HEK293 (cell line): ENCODE results near the gene RPL7A.

ENCODE experiments used
- CTCF ChIA-PET: fragments of 350-600 bp; formaldehyde crosslinking; extraction: SDS; loops from one replicate; lab custom pipeline; 2021; ENCODE audit warnings: antibody characterized with exemption; lab: Yijun Ruan, JAX
- POLR2A ChIA-PET: fragments of 300-600 bp; formaldehyde crosslinking; extraction: SDS; loops from one replicate; lab custom pipeline; 2020; ENCODE audit warnings: antibody characterized with exemption, inconsistent platforms; lab: Yijun Ruan, JAX
- H3K27ac ChIP-seq: fragments of 200-500 bp; sonication (Bioruptor generic); 2 replicates; pipeline ENCODE4 v1.5.1; 2014; ENCODE audit warnings: low read depth, low read length, control low read depth, inconsistent platforms; ENCODE audit errors: extremely low read depth
- H3K36me3 ChIP-seq, 2 experiments: fragments of 200-500 bp in 1 of 2; sonication (Bioruptor generic) in 1 of 2; 1 replicate in 1 of 2; 2 replicates in 1 of 2; pipeline ENCODE4 v1.5.1; 2014 to 2017; ENCODE audit warnings: inconsistent platforms in 2 of 2, low read length in 2 of 2; ENCODE audit not compliant: control insufficient read depth in 2 of 2, insufficient read depth in 1 of 2
- H3K4me1 ChIP-seq: fragments of 200-500 bp; sonication (Bioruptor generic); 2 replicates; pipeline ENCODE4 v1.5.1; 2014; ENCODE audit warnings: mild to moderate bottlenecking, low read length, inconsistent platforms; ENCODE audit not compliant: control insufficient read depth, insufficient read depth
- H3K4me3 ChIP-seq: 2 replicates; pipeline ENCODE4 v1.5.1; 2011; ENCODE audit warnings: low read depth, mild to moderate bottlenecking, control low read depth, low read length, moderate library complexity
- H3K9me3 ChIP-seq: fragments of 200-500 bp; sonication (Bioruptor generic); 2 replicates; pipeline ENCODE4 v1.5.1; 2014; ENCODE audit warnings: low read depth, low read length, inconsistent platforms; ENCODE audit not compliant: control insufficient read depth, insufficient read depth
- BCL11A ChIP-seq: fragments of 450-650 bp; formaldehyde crosslinking; IDR thresholded peaks from 2 replicates; pipeline ENCODE4 v1.5.1; 2016; ENCODE audit warnings: low read depth, missing biosample characterization, missing genetic modification characterization
- ZIC2 ChIP-seq: fragments of 450-650 bp; formaldehyde crosslinking; IDR thresholded peaks from 2 replicates; pipeline ENCODE4 v1.5.1; 2016; ENCODE audit warnings: missing biosample characterization, missing genetic modification characterization
- ZNF19 ChIP-seq: fragments of 450-650 bp; formaldehyde crosslinking; IDR thresholded peaks from 2 replicates; pipeline ENCODE4; 2016; ENCODE audit warnings: missing biosample characterization, missing genetic modification characterization, low read depth
- ZNF248 ChIP-seq: fragments of 450-650 bp; formaldehyde crosslinking; IDR thresholded peaks from 2 replicates; pipeline ENCODE4 v1.5.1; 2017; ENCODE audit warnings: missing biosample characterization, missing genetic modification characterization
- ZNF311 ChIP-seq: fragments of 450-650 bp; formaldehyde crosslinking; IDR thresholded peaks from 2 replicates; pipeline ENCODE4 v1.5.1; 2017; ENCODE audit warnings: missing biosample characterization, missing genetic modification characterization, borderline replicate concordance
- ZNF350 ChIP-seq: fragments of 450-650 bp; formaldehyde crosslinking; IDR thresholded peaks from 2 replicates; pipeline ENCODE4 v1.5.0; 2017; ENCODE audit warnings: missing biosample characterization, mild to moderate bottlenecking, missing genetic modification characterization
- ZNF600 ChIP-seq: fragments of 450-650 bp; formaldehyde crosslinking; IDR thresholded peaks from 2 replicates; pipeline ENCODE4 v1.5.1; 2016; ENCODE audit warnings: missing biosample characterization, missing genetic modification characterization
- ZNF747 ChIP-seq: fragments of 450-650 bp; formaldehyde crosslinking; IDR thresholded peaks from 2 replicates; pipeline ENCODE4 v1.5.1; 2016; ENCODE audit warnings: missing biosample characterization, missing genetic modification characterization
- ZNF768 ChIP-seq: fragments of 450-650 bp; formaldehyde crosslinking; IDR thresholded peaks from 2 replicates; pipeline ENCODE4 v1.5.1; 2018; ENCODE audit warnings: missing biosample characterization, mild to moderate bottlenecking, missing genetic modification characterization
- ZNF791 ChIP-seq: fragments of 450-650 bp; formaldehyde crosslinking; IDR thresholded peaks from 2 replicates; pipeline ENCODE4 v1.5.1; 2016; ENCODE audit warnings: missing biosample characterization, missing genetic modification characterization
- TF ChIP-seq, protein P1 (sequence below): fragments of 450-650 bp; formaldehyde crosslinking; IDR thresholded peaks from 2 replicates; pipeline ENCODE4 v1.5.1; 2016; ENCODE audit warnings: missing biosample characterization, missing genetic modification characterization
- TF ChIP-seq, protein P2 (sequence below): fragments of 450-650 bp; formaldehyde crosslinking; IDR thresholded peaks from 2 replicates; pipeline ENCODE4 v1.5.1; 2016; ENCODE audit warnings: missing biosample characterization, missing genetic modification characterization, borderline replicate concordance
- TF ChIP-seq, protein P3 (sequence below): fragments of 450-650 bp; formaldehyde crosslinking; IDR thresholded peaks from 2 replicates; pipeline ENCODE4 v1.5.1; 2016; ENCODE audit warnings: missing biosample characterization, missing genetic modification characterization
- TF ChIP-seq, protein P4 (sequence below): fragments of 450-650 bp; formaldehyde crosslinking; IDR thresholded peaks from 2 replicates; pipeline ENCODE4 v1.5.1; 2016; ENCODE audit warnings: missing biosample characterization, missing genetic modification characterization
- TF ChIP-seq, protein P5 (sequence below): fragments of 450-650 bp; formaldehyde crosslinking; optimal IDR thresholded peaks from 2 replicates; pipeline ENCODE3; 2016; ENCODE audit warnings: missing biosample characterization, mild to moderate bottlenecking, missing genetic modification characterization
- TF ChIP-seq, protein P6 (sequence below): fragments of 450-650 bp; formaldehyde crosslinking; IDR thresholded peaks from 2 replicates; pipeline ENCODE4 v1.5.1; 2017; ENCODE audit warnings: missing biosample characterization, missing genetic modification characterization
- TF ChIP-seq, protein P7 (sequence below): fragments of 450-650 bp; formaldehyde crosslinking; IDR thresholded peaks from 2 replicates; pipeline ENCODE4 v1.5.1; 2017; ENCODE audit warnings: missing biosample characterization, missing genetic modification characterization

The RPL7A gene

DNA sequence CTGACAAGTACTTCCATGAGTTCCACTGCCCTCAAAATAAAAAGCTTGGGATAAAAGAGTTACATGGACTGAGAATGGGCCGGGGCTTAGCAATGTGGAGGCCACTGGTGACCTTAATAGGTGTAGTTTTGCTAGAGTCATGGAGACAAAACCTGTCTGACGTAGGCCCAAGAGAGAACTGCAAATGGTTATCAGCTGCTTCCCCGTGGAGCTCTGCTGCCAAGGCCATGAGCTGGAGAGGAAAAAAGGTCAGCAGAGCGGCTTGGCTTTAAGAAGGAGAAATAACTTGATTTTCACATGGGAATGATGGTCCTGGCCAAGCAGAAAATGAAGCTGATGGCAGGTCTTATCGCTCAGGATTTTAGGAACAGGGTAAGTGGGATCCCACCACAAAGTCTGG is 8.4 kb upstream of the RPL7A start (continued):
- TF ChIP-seq, protein P1, sequence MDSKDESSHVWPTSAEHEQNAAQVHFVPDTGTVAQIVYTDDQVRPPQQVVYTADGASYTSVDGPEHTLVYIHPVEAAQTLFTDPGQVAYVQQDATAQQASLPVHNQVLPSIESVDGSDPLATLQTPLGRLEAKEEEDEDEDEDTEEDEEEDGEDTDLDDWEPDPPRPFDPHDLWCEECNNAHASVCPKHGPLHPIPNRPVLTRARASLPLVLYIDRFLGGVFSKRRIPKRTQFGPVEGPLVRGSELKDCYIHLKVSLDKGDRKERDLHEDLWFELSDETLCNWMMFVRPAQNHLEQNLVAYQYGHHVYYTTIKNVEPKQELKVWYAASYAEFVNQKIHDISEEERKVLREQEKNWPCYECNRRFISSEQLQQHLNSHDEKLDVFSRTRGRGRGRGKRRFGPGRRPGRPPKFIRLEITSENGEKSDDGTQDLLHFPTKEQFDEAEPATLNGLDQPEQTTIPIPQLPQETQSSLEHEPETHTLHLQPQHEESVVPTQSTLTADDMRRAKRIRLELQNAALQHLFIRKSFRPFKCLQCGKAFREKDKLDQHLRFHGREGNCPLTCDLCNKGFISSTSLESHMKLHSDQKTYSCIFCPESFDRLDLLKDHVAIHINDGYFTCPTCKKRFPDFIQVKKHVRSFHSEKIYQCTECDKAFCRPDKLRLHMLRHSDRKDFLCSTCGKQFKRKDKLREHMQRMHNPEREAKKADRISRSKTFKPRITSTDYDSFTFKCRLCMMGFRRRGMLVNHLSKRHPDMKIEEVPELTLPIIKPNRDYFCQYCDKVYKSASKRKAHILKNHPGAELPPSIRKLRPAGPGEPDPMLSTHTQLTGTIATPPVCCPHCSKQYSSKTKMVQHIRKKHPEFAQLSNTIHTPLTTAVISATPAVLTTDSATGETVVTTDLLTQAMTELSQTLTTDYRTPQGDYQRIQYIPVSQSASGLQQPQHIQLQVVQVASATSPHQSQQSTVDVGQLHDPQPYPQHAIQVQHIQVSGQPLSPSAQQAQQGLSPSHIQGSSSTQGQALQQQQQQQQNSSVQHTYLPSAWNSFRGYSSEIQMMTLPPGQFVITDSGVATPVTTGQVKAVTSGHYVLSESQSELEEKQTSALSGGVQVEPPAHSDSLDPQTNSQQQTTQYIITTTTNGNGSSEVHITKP (tag by site-specific recombination) = no peak
- TF ChIP-seq ZIC2 (tag by site-specific recombination) (no peak), ZNF248 (tag by site-specific recombination) (no peak), ZNF350 (no peak), ZNF19 (tag by site-specific recombination) (no peak)
- TF ChIP-seq, protein P2, sequence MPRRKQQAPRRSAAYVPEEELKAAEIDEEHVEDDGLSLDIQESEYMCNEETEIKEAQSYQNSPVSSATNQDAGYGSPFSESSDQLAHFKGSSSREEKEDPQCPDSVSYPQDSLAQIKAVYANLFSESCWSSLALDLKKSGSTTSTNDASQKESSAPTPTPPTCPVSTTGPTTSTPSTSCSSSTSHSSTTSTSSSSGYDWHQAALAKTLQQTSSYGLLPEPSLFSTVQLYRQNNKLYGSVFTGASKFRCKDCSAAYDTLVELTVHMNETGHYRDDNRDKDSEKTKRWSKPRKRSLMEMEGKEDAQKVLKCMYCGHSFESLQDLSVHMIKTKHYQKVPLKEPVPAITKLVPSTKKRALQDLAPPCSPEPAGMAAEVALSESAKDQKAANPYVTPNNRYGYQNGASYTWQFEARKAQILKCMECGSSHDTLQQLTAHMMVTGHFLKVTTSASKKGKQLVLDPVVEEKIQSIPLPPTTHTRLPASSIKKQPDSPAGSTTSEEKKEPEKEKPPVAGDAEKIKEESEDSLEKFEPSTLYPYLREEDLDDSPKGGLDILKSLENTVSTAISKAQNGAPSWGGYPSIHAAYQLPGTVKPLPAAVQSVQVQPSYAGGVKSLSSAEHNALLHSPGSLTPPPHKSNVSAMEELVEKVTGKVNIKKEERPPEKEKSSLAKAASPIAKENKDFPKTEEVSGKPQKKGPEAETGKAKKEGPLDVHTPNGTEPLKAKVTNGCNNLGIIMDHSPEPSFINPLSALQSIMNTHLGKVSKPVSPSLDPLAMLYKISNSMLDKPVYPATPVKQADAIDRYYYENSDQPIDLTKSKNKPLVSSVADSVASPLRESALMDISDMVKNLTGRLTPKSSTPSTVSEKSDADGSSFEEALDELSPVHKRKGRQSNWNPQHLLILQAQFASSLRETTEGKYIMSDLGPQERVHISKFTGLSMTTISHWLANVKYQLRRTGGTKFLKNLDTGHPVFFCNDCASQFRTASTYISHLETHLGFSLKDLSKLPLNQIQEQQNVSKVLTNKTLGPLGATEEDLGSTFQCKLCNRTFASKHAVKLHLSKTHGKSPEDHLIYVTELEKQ = no peak
- TF ChIP-seq, protein P3, sequence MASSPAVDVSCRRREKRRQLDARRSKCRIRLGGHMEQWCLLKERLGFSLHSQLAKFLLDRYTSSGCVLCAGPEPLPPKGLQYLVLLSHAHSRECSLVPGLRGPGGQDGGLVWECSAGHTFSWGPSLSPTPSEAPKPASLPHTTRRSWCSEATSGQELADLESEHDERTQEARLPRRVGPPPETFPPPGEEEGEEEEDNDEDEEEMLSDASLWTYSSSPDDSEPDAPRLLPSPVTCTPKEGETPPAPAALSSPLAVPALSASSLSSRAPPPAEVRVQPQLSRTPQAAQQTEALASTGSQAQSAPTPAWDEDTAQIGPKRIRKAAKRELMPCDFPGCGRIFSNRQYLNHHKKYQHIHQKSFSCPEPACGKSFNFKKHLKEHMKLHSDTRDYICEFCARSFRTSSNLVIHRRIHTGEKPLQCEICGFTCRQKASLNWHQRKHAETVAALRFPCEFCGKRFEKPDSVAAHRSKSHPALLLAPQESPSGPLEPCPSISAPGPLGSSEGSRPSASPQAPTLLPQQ (tag by site-specific recombination) = no peak

DNA sequence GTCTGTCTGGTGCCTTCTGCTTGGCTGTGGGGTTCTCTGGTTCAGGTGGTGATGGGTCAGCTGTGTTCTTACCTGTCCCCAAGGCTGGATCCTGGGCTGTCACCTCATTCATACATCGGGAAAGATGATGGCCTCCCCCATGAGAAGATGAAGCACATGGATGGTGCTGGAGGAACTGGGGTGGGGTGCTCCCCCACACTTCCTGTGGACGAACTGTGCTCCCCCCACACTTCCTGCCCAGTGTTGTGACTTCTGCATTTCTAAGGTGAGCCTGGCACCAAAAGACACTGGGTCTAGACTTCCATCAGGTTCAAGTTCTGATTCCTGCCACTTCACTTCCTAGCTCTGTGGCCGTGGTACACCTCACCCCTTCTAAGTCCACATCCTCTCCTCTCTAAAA is 7.8 kb upstream of the RPL7A start:
- POLR2A ChIA-PET = interaction anchor here (1.0 to 2.2 kb wide), 4 partner anchors 8 to 16 kb away, joined by 3 to 15 read pairs (median 5); partner anchors contain the start of genes MED22, RPL7A, SURF1 and SURF2
- no peaks in the 10 kb centered on the region for H3K4me1 ChIP-seq
- peaks cover 0 to 64% of the 10 kb centered on the region in 2 experiments; a peak in 1 of 3 replicates for H3K36me3 ChIP-seq
- CTCF ChIA-PET = interaction anchor here (0.7 to 1.7 kb wide), 5 partner anchors 10 to 161 kb away, joined by 3 to 6 read pairs (median 3); no protein-coding TSS in a partner anchor
- no peak overlapping the region for H3K27ac ChIP-seq
- no peaks in the 10 kb centered on the region for H3K9me3 ChIP-seq
- no peak overlapping the region for H3K4me3 ChIP-seq
- no peak for TF ChIP-seq ZNF600 (tag by site-specific recombination)
- no peak for TF ChIP-seq ZNF791 (tag by site-specific recombination)
- TF ChIP-seq ZNF747 = no peak
- TF ChIP-seq ZNF768 (tag by site-specific recombination) = no peak
- no peak for TF ChIP-seq ZNF311 (tag by site-specific recombination)
- TF ChIP-seq, protein P4, sequence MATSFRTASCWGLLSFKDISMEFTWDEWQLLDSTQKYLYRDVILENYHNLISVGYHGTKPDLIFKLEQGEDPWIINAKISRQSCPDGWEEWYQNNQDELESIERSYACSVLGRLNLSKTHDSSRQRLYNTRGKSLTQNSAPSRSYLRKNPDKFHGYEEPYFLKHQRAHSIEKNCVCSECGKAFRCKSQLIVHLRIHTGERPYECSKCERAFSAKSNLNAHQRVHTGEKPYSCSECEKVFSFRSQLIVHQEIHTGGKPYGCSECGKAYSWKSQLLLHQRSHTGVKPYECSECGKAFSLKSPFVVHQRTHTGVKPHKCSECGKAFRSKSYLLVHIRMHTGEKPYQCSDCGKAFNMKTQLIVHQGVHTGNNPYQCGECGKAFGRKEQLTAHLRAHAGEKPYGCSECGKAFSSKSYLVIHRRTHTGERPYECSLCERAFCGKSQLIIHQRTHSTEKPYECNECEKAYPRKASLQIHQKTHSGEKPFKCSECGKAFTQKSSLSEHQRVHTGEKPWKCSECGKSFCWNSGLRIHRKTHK (tag by site-specific recombination) = no peak
- TF ChIP-seq, protein P5, sequence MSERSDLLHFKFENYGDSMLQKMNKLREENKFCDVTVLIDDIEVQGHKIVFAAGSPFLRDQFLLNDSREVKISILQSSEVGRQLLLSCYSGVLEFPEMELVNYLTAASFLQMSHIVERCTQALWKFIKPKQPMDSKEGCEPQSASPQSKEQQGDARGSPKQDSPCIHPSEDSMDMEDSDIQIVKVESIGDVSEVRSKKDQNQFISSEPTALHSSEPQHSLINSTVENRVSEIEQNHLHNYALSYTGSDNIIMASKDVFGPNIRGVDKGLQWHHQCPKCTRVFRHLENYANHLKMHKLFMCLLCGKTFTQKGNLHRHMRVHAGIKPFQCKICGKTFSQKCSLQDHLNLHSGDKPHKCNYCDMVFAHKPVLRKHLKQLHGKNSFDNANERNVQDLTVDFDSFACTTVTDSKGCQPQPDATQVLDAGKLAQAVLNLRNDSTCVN (tag by site-specific recombination) = no peak
- TF ChIP-seq BCL11A (tag by site-specific recombination) = no peak
- TF ChIP-seq, protein P2 = no peak
- TF ChIP-seq, protein P6, sequence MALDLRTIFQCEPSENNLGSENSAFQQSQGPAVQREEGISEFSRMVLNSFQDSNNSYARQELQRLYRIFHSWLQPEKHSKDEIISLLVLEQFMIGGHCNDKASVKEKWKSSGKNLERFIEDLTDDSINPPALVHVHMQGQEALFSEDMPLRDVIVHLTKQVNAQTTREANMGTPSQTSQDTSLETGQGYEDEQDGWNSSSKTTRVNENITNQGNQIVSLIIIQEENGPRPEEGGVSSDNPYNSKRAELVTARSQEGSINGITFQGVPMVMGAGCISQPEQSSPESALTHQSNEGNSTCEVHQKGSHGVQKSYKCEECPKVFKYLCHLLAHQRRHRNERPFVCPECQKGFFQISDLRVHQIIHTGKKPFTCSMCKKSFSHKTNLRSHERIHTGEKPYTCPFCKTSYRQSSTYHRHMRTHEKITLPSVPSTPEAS (tag by site-specific recombination) = no peak
- TF ChIP-seq, protein P7, sequence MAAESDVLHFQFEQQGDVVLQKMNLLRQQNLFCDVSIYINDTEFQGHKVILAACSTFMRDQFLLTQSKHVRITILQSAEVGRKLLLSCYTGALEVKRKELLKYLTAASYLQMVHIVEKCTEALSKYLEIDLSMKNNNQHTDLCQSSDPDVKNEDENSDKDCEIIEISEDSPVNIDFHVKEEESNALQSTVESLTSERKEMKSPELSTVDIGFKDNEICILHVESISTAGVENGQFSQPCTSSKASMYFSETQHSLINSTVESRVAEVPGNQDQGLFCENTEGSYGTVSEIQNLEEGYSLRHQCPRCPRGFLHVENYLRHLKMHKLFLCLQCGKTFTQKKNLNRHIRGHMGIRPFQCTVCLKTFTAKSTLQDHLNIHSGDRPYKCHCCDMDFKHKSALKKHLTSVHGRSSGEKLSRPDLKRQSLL = no peak
